HG02642 (cell line): ENCODE measurements around the gene KCP.
A peak's percentile ranks its signal among the peaks of the same experiment; 100 is the strongest.

Experiments used
- ATAC-seq: cut with Tn5 transposase; IDR thresholded peaks from one replicate; pipeline ENCODE4 v1.9.1; 2021; ENCODE audit warnings: mild to moderate bottlenecking; ENCODE audit not compliant: unreplicated experiment, poor library complexity

Gene KCP

GRCh38 chr7:128908750-128909624, 1.5 kb downstream of the KCP start:
- ATAC-seq = no peak

- ATAC-seq = no peak
These were observed 3.5 kb downstream of the KCP start for GRCh38 chr7:128906766-128907559.

GRCh38 chr7:128906001-128906765, 4.3 kb downstream of the KCP start:
- no peak for ATAC-seq

GRCh38 chr7:128904381-128905197, 5.9 kb downstream of the KCP start:
- ATAC-seq = peak; percentile 52

GRCh38 chr7:128903621-128904361, 6.7 kb downstream of the KCP start:
- ATAC-seq = no peak

GRCh38 chr7:128902761-128903585, 7.5 kb downstream of the KCP start:
- ATAC-seq = no peak

- ATAC-seq = no peak
These were observed 10.3 kb downstream of the KCP start for GRCh38 chr7:128900237-128900636.

GRCh38 chr7:128899392-128899791, 11.1 kb downstream of the KCP start:
- ATAC-seq = no peak

GRCh38 chr7:128895320-128895719, 15.2 kb downstream of the KCP start:
- no peak for ATAC-seq

- no peak for ATAC-seq
These were observed 16.4 kb downstream of the KCP start for GRCh38 chr7:128894101-128894440.

GRCh38 chr7:128893251-128894100, 17.0 kb downstream of the KCP start:
- no peak for ATAC-seq

- ATAC-seq = no peak
These were observed 17.8 kb downstream of the KCP start for GRCh38 chr7:128892521-128893250.

- ATAC-seq = no peak
These were observed 18.6 kb downstream of the KCP start for GRCh38 chr7:128891942-128892269.

- no peak for ATAC-seq
These were observed 19.2 kb downstream of the KCP start for GRCh38 chr7:128891110-128891941.

GRCh38 chr7:128890306-128891109, 20.0 kb downstream of the KCP start:
- ATAC-seq = no peak
